Measurements from ENCODE around the gene RABGAP1L.

GRCh38 chr1:174819596-174819995 lies 660.3 kb downstream of the RABGAP1L start:
- TF ChIP-seq POLR2AphosphoS5 (IDR thresholded peaks at IDR 0.05; ENCODE audit: low read depth, low read length) (no peak), POLR2A (IDR thresholded peaks at IDR 0.05; ENCODE audit: low read depth, low read length) (no peak)

All from GM12892 (cell line).